Uterus (tissue), 2 donors: ENCODE results near the gene SH3RF3.

Experiments
- CTCF ChIP-seq, 4 experiments: fragments of 200-600 bp in 2 of 4; fragments of 450-650 bp in 2 of 4; sonication (generic) in 2 of 4; IDR thresholded peaks; one replicate each; pipeline ENCODE4 v1.5.1; 2016 to 2019; ENCODE audit warnings: antibody characterized with exemption in 4 of 4, mild to moderate bottlenecking in 2 of 4, moderate library complexity in 1 of 4
- POLR2A ChIP-seq, 2 donors: fragments of 450-650 bp; IDR thresholded peaks; one replicate each; pipeline ENCODE4 v1.6.1; 2016; ENCODE audit warnings: antibody characterized with exemption in 2 of 2, mild to moderate bottlenecking in 1 of 2, moderate library complexity in 1 of 2

DNA sequence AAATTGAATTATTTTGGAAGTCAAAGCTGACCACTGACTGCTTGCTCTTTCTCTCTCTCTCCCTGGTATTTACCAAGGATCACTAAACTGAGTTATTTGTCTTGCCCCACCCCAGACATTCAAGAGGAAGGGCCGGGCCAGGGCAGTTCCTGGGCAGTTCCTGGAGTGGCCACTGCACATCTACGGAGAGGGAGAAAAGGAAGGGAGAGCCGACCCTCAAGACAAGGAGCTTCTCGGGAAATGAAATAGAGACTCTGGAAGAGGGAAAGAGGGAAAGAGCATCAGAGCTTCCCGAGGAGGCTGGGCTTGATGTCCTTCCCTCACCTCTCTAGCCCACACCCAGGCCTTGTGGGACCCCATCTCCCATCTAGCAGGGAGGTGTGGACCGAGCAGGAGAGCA is 401.7 kb downstream of the SH3RF3 start:
- no peak for TF ChIP-seq CTCF (IDR thresholded peaks at IDR 0.05)
- no peak for TF ChIP-seq POLR2A (IDR thresholded peaks at IDR 0.05)
